HepG2 (cell line): ENCODE measurements around the gene RBM28.

Experiments
- ATF7 ChIP-seq, 2 experiments: fragments of 450-650 bp in 1 of 2; sonication (generic) in 1 of 2; formaldehyde crosslinking in 1 of 2; IDR thresholded peaks; 2 replicates each; pipeline versions ENCODE4 v1.4.0 to v1.6.1; 2016 to 2020; ENCODE audit warnings: antibody characterized with exemption in 1 of 2, mild to moderate bottlenecking in 1 of 2, missing genetic modification reagents in 1 of 2
- CHD4 ChIP-seq: fragments of 200-600 bp; sonication (generic); IDR thresholded peaks from 2 replicates; pipeline ENCODE4 v1.7.0; 2017; ENCODE audit warnings: mild to moderate bottlenecking, low read length, borderline replicate concordance
- EP300 ChIP-seq, 3 experiments: sonication (generic) in 1 of 3; formaldehyde crosslinking in 1 of 3; IDR thresholded peaks; 2 replicates each; pipeline versions ENCODE4 v1.5.1 to v1.6.1; 2011 to 2020; ENCODE audit warnings: low read depth in 2 of 3, low read length in 2 of 3, borderline replicate concordance in 1 of 3, improper control_type of control experiment in 1 of 3, mild to moderate bottlenecking in 1 of 3, missing genetic modification reagents in 1 of 3, moderate library complexity in 1 of 3
- HDAC2 ChIP-seq: sonication (generic); formaldehyde crosslinking; IDR thresholded peaks from 2 replicates; pipeline ENCODE4 v1.4.0; 2020; ENCODE audit warnings: missing genetic modification reagents
- KAT8 ChIP-seq: IDR thresholded peaks from 2 replicates; pipeline ENCODE4 v1.6.1; 2016; ENCODE audit warnings: missing genetic modification reagents, missing compliant biosample characterization
- MTA3 ChIP-seq: sonication (generic); formaldehyde crosslinking; IDR thresholded peaks from 2 replicates; pipeline ENCODE4 v1.4.0; 2020; ENCODE audit warnings: missing genetic modification reagents
- POLR2A ChIP-seq, 2 experiments: IDR thresholded peaks; 2 replicates each; pipeline ENCODE4 v1.6.1; 2011; ENCODE audit warnings: low read depth in 2 of 2, low read length in 2 of 2, mild to moderate bottlenecking in 1 of 2, moderate library complexity in 1 of 2; ENCODE audit not compliant: insufficient read depth in 1 of 2
- RAD21 ChIP-seq: fragments of 450-650 bp; formaldehyde crosslinking; IDR thresholded peaks from 2 replicates; pipeline ENCODE4 v1.5.0; 2020; ENCODE audit warnings: mild to moderate bottlenecking
- TAF1 ChIP-seq: sonication (generic); formaldehyde crosslinking; IDR thresholded peaks from 2 replicates; pipeline ENCODE4 v1.4.0; 2020; ENCODE audit warnings: missing genetic modification reagents
- ZBTB8A ChIP-seq: sonication (generic); formaldehyde crosslinking; IDR thresholded peaks from 2 replicates; pipeline ENCODE4 v1.4.0; 2020; ENCODE audit warnings: mild to moderate bottlenecking, low read depth, missing genetic modification reagents, borderline replicate concordance
- ZNF780A ChIP-seq: sonication (generic); formaldehyde crosslinking; IDR thresholded peaks from 2 replicates; pipeline ENCODE4 v1.8.0; 2022; ENCODE audit warnings: mild to moderate bottlenecking, missing genetic modification reagents, moderate library complexity
- TF ChIP-seq, protein P1 (sequence below): sonication (generic); formaldehyde crosslinking; IDR thresholded peaks from 2 replicates; pipeline ENCODE4 v1.5.0; 2020; ENCODE audit warnings: mild to moderate bottlenecking, missing genetic modification reagents, moderate library complexity
- TF ChIP-seq, protein P2 (sequence below): sonication (generic); formaldehyde crosslinking; conservative IDR thresholded peaks from 2 replicates; pipeline ENCODE4 v1.8.1; 2023; ENCODE audit warnings: missing genetic modification reagents

DNA sequence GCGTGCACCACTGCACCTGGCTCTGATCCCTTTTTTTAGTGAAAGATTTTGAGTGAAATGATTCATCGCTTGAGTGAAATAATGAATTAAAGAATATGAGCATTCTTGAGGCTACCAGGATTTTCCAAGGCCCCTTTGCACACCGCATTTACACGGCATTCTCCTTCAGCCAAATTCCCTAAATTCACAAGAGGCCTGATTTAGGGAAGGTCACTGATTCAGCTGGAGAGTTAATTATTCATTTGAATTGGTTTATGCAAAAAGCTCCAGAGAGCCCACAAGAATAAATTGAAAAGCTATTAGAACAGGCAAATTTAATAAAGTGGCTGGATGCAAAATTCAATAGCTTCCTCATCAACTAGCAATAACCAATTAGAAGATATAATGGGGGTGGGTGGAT lies 56.2 kb downstream of the RBM28 start:
- TF ChIP-seq, protein P1, sequence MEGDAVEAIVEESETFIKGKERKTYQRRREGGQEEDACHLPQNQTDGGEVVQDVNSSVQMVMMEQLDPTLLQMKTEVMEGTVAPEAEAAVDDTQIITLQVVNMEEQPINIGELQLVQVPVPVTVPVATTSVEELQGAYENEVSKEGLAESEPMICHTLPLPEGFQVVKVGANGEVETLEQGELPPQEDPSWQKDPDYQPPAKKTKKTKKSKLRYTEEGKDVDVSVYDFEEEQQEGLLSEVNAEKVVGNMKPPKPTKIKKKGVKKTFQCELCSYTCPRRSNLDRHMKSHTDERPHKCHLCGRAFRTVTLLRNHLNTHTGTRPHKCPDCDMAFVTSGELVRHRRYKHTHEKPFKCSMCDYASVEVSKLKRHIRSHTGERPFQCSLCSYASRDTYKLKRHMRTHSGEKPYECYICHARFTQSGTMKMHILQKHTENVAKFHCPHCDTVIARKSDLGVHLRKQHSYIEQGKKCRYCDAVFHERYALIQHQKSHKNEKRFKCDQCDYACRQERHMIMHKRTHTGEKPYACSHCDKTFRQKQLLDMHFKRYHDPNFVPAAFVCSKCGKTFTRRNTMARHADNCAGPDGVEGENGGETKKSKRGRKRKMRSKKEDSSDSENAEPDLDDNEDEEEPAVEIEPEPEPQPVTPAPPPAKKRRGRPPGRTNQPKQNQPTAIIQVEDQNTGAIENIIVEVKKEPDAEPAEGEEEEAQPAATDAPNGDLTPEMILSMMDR, result no peak
- TF ChIP-seq ATF7 (IDR thresholded peaks at IDR 0.05) (no peak), ATF7 (CRISPR knock-in tag; IDR thresholded peaks at IDR 0.05) (no peak), EP300 (IDR thresholded peaks at IDR 0.05; ENCODE audit: low read depth in 2 of 2, low read length in 2 of 2) (no peak), EP300 (CRISPR knock-in tag; IDR thresholded peaks at IDR 0.05; ENCODE audit: borderline replicate concordance) (no peak), HDAC2 (CRISPR knock-in tag) (no peak), MTA3 (no peak), POLR2A (IDR thresholded peaks at IDR 0.05; ENCODE audit: insufficient read depth in 1 of 2, low read depth in 2 of 2, low read length in 2 of 2) (no peak), CHD4 (no peak), RAD21 (CRISPR knock-in tag) (no peak), KAT8 (CRISPR knock-in tag) (no peak), ZBTB8A (CRISPR knock-in tag) (no peak), ZNF780A (CRISPR knock-in tag) (no peak), TAF1 (CRISPR knock-in tag) (no peak)
- TF ChIP-seq, protein P2, sequence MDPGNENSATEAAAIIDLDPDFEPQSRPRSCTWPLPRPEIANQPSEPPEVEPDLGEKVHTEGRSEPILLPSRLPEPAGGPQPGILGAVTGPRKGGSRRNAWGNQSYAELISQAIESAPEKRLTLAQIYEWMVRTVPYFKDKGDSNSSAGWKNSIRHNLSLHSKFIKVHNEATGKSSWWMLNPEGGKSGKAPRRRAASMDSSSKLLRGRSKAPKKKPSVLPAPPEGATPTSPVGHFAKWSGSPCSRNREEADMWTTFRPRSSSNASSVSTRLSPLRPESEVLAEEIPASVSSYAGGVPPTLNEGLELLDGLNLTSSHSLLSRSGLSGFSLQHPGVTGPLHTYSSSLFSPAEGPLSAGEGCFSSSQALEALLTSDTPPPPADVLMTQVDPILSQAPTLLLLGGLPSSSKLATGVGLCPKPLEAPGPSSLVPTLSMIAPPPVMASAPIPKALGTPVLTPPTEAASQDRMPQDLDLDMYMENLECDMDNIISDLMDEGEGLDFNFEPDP (CRISPR knock-in tag), result no peak
